K562 (cell line): ENCODE data around the gene DERL3. TPM values are rescaled to one million over a fixed set of nuclear protein-coding genes. Genes with fewer than 3 reads are reported as not detected.
A peak's percentile ranks its signal among the peaks of the same experiment; 100 is the strongest.

Experiments
- ATAC-seq: fragments of 200-7000 bp; cut with Tn5 transposase; 3 replicates; pipeline ENCODE4 v1.9.1; 2020; ENCODE audit warnings: moderate library complexity
- BruUV-seq: library from RNA; stranded (reverse); fragments of 400-500 nt; replicated peaks from 2 replicates; lab custom pipeline; 2021; lab: Mats Ljungman, UMichigan
- CTCF ChIA-PET: fragments of 300-600 bp; formaldehyde crosslinking; extraction: SDS; loops from one replicate; lab custom pipeline; 2021; ENCODE audit warnings: low intra/inter-chr PET ratio; lab: Yijun Ruan, JAX
- POLR2A ChIA-PET: fragments of 300-600, 350-650 bp; sonication (Branson Sonifier 250); formaldehyde crosslinking; extraction: SDS; loops from one replicate; lab custom pipeline; 2021; ENCODE audit warnings: antibody characterized with exemption, inconsistent platforms; lab: Yijun Ruan, JAX
- DNase-seq, 4 experiments: peaks; one replicate each; pipeline versions ENCODE4 v3.0.0 to v3.0.0-alpha.2; 2011 to 2018; ENCODE audit warnings: low spot score in 3 of 4, mixed read lengths in 3 of 4; ENCODE audit errors: extremely low read depth in 1 of 4
- FAIRE-seq: peaks from 2 replicates; lab custom pipeline; 2011; peaks lifted over from hg19 to GRCh38; lab: Jason Lieb, UNC
- H2AFZ ChIP-seq: 2 replicates; pipeline ENCODE4 v1.6.0; 2011; ENCODE audit warnings: low read depth, low read length, control low read depth, inconsistent platforms
- H3K27ac ChIP-seq: fragments of 200-600 bp; 3 replicates; pipeline ENCODE4 v1.8.0; 2011; ENCODE audit warnings: low read depth, mild to moderate bottlenecking, control low read depth, inconsistent platforms, low read length, moderate library complexity, mixed read lengths; ENCODE audit errors: extremely low read depth
- H3K27me3 ChIP-seq, 2 experiments: fragments of 300-600 bp in 1 of 2; 2 replicates in 1 of 2; 3 replicates in 1 of 2; pipeline versions ENCODE4 v1.6.0 to v1.8.0; 2011; ENCODE audit warnings: inconsistent platforms in 2 of 2, low read length in 2 of 2, mild to moderate bottlenecking in 1 of 2, mixed read lengths in 1 of 2, moderate library complexity in 1 of 2; ENCODE audit not compliant: control insufficient read depth in 2 of 2, insufficient read depth in 2 of 2
- H3K36me3 ChIP-seq: fragments of 300-600 bp; 3 replicates; pipeline ENCODE4 v1.8.0; 2011; ENCODE audit warnings: mild to moderate bottlenecking, low read length, inconsistent platforms; ENCODE audit not compliant: control insufficient read depth, insufficient read depth
- H3K4me1 ChIP-seq, 2 experiments: fragments of 200-600 bp in 1 of 2; replicated peaks in 1 of 2; 2 replicates in 1 of 2; 3 replicates in 1 of 2; pipeline versions ENCODE4 v1.5.1 to v1.8.0; 2011; ENCODE audit warnings: inconsistent platforms in 2 of 2, low read length in 2 of 2, mild to moderate bottlenecking in 1 of 2, mixed read lengths in 1 of 2, moderate library complexity in 1 of 2; ENCODE audit not compliant: control insufficient read depth in 2 of 2, insufficient read depth in 2 of 2
- H3K4me2 ChIP-seq: 2 replicates; pipeline ENCODE4 v1.6.1; 2011; ENCODE audit warnings: low read length, control low read depth, inconsistent platforms, mixed read lengths; ENCODE audit not compliant: insufficient read depth
- H3K4me3 ChIP-seq: fragments of 200-600 bp; sonication (generic), shearing (Covaris generic); 2 replicates; pipeline ENCODE4 v1.5.1; 2016; ENCODE audit warnings: control low read depth, inconsistent platforms
- H3K79me2 ChIP-seq: fragments of 200-600 bp; 3 replicates; pipeline ENCODE4 v1.8.0; 2011; ENCODE audit warnings: low read length, inconsistent platforms; ENCODE audit not compliant: control insufficient read depth, insufficient read depth
- H3K9ac ChIP-seq, 2 experiments: 2 replicates each; pipeline versions ENCODE4 v1.6.0 to v1.6.1; 2011; ENCODE audit warnings: low read depth in 2 of 2, low read length in 2 of 2, control low read depth in 1 of 2, inconsistent platforms in 1 of 2, mild to moderate bottlenecking in 1 of 2, mixed read lengths in 1 of 2; ENCODE audit not compliant: insufficient read depth in 1 of 2
- H3K9me1 ChIP-seq: one replicate; pipeline ENCODE4 v1.6.0; 2011; ENCODE audit warnings: inconsistent platforms, mild to moderate bottlenecking, low read length, moderate library complexity; ENCODE audit not compliant: control insufficient read depth, insufficient read depth
- H3K9me3 ChIP-seq: replicated peaks from 2 replicates; pipeline ENCODE4 v1.5.1; 2011; ENCODE audit warnings: low read depth, low read length, inconsistent platforms; ENCODE audit not compliant: control insufficient read depth, insufficient read depth
- H4K20me1 ChIP-seq: replicated peaks from 2 replicates; pipeline ENCODE4 v1.6.1; 2011; ENCODE audit warnings: low read length, inconsistent platforms, mixed read lengths; ENCODE audit not compliant: control insufficient read depth, insufficient read depth
- ADNP ChIP-seq: fragments of 200-800 bp; sonication (Bioruptor generic); IDR thresholded peaks from 2 replicates; pipeline ENCODE4 v1.6.1; 2016; ENCODE audit warnings: missing genetic modification characterization, missing compliant biosample characterization
- DNMT1 ChIP-seq: fragments of 450-650 bp; IDR thresholded peaks from 2 replicates; pipeline ENCODE4 v1.6.1; 2016; ENCODE audit warnings: antibody characterized with exemption, mild to moderate bottlenecking
- GTF2A2 ChIP-seq: IDR thresholded peaks from 2 replicates; pipeline ENCODE4 v1.6.1; 2016; ENCODE audit warnings: mild to moderate bottlenecking, missing genetic modification characterization, missing compliant biosample characterization
- HEY1 ChIP-seq: fragments of 250-450 bp; sonication (Bioruptor Pico); IDR thresholded peaks from 2 replicates; pipeline ENCODE4 v1.5.0; 2020; ENCODE audit warnings: mild to moderate bottlenecking, moderate library complexity, borderline replicate concordance
- JUNB ChIP-seq: fragments of 450-650 bp; formaldehyde crosslinking; conservative IDR thresholded peaks from 2 replicates; pipeline ENCODE4 v1.4.0; 2020; ENCODE audit warnings: mild to moderate bottlenecking
- MCM2 ChIP-seq: fragments of 450-650 bp; IDR thresholded peaks from 2 replicates; pipeline ENCODE4 v1.6.1; 2017; ENCODE audit warnings: low read depth, mild to moderate bottlenecking
- MCM3 ChIP-seq: fragments of 450-650 bp; IDR thresholded peaks from 2 replicates; pipeline ENCODE4 v1.6.1; 2016
- MYC ChIP-seq, 2 experiments: fragments of 250-450 bp in 1 of 2; sonication (Bioruptor Pico) in 1 of 2; IDR thresholded peaks; 2 replicates each; pipeline versions ENCODE4 v1.5.1 to v1.6.1; 2012 to 2021; ENCODE audit warnings: low read depth in 2 of 2, borderline replicate concordance in 1 of 2, improper control_type of control experiment in 1 of 2, low read length in 1 of 2, mild to moderate bottlenecking in 1 of 2, moderate library complexity in 1 of 2
- PBX2 ChIP-seq, 2 experiments: IDR thresholded peaks in 1 of 2; conservative IDR thresholded peaks in 1 of 2; 2 replicates each; pipeline ENCODE4 v1.6.1; 2016; ENCODE audit warnings: low read depth in 2 of 2, mild to moderate bottlenecking in 1 of 2, missing compliant biosample characterization in 1 of 2, missing genetic modification characterization in 1 of 2, moderate library complexity in 1 of 2
- TCF15 ChIP-seq: fragments of 250-450 bp; sonication (Bioruptor Pico); IDR thresholded peaks from 2 replicates; pipeline ENCODE4 v1.8.0; 2022; ENCODE audit warnings: moderate library complexity, mild to moderate bottlenecking, inconsistent platforms
- ZFP30 ChIP-seq: fragments of 250-450 bp; sonication (Bioruptor Pico); IDR thresholded peaks from 2 replicates; pipeline ENCODE4 v1.8.0; 2022; ENCODE audit warnings: moderate library complexity, mild to moderate bottlenecking, inconsistent platforms, borderline replicate concordance
- WGBS: fragments of 100-300 bp; shearing (Covaris generic); methylation state at CpG from one replicate; pipeline ENCODE4 v1.1.6; 2016; ENCODE audit warnings: low coverage, mixed read lengths; ENCODE audit not compliant: insufficient coverage; ENCODE audit errors: missing lambda C conversion rate; 5-methylcytosine and 5-hydroxymethylcytosine counted together
- in situ Hi-C: fragments of 300-500 bp; cut with MboI; formaldehyde crosslinking; loops from 4 replicates; pipeline ENCODE4 v1.15.0; 2018; ENCODE audit warnings: inconsistent platforms, mixed read lengths
- intact Hi-C: fragments of 100-400 bp; cut with micrococcal nuclease; formaldehyde crosslinking; loops from 2 replicates; pipeline ENCODE4 v1.14.2; 2022
- polyA plus RNA-seq, 8 experiments: library from polyadenylated mRNA; depleted of rRNA in 4 of 8; stranded (reverse) in 5 of 8; unstranded in 3 of 8; fragments of >200 nt; fragmentation: Nextera tagmentation in 2 of 8; fragmentation: Illumina TruSeq in 1 of 8; extraction: Ambion mirVana in 2 of 8; extraction: Trizol in 1 of 8; gene quantifications; 2 replicates each; pipeline versions ENCODE4 v1.2.1 to v1.2.3, GENCODE V29; 2011 to 2014; ENCODE audit warnings: inconsistent platforms in 1 of 8, missing spikeins in 1 of 8
- total RNA-seq, 7 experiments: library from RNA; depleted of rRNA in 6 of 7; stranded (reverse); fragments of >200 nt in 6 of 7; fragmentation: Illumina TruSeq in 2 of 7; extraction: Trizol in 2 of 7; gene quantifications; 2 replicates each; pipeline versions ENCODE4 v1.2.1 to v1.2.3, GENCODE V29; 2011 to 2021; ENCODE audit warnings: low replicate concordance in 1 of 7
- TF ChIP-seq, protein P1 (sequence below): fragments of 200-400 bp; formaldehyde crosslinking; IDR thresholded peaks from 2 replicates; pipeline ENCODE4 v1.6.1; 2017; ENCODE audit warnings: mild to moderate bottlenecking, low read depth, low read length, moderate library complexity
- TF ChIP-seq, protein P2 (sequence below): fragments of 250-450 bp; sonication (Bioruptor Pico); IDR thresholded peaks from 2 replicates; pipeline ENCODE4 v1.9.0; 2021; ENCODE audit warnings: mild to moderate bottlenecking, inconsistent platforms

DERL3 gene
- total and polyA plus RNA-seq, 9 of the 15 experiments (the other 6 are each of a cell fraction or from before 2014, with no cell fraction given), result 1.3 to 12.4 (median 4.8) TPM

GRCh38 chr22:23816156-23816976 is 22.4 kb downstream of the DERL3 start:
- CTCF ChIA-PET, result no interaction called here
- BruUV-seq, result no TSS peak
- TF ChIP-seq MYC (IDR thresholded peaks at IDR 0.05; ENCODE audit: low read depth, low read length) (no peak), MYC (CRISPR knock-in tag; IDR thresholded peaks at IDR 0.05; ENCODE audit: borderline replicate concordance, low read depth) (no peak), MCM2 (no peak), TCF15 (CRISPR knock-in tag) (no peak), GTF2A2 (tag) (no peak), JUNB (no peak), PBX2 (CRISPR knock-in tag; IDR thresholded peaks at IDR 0.05; ENCODE audit: low read depth) (no peak), PBX2 (tag; conservative IDR thresholded peaks at IDR 0.05; ENCODE audit: low read depth) (no peak), HEY1 (no peak), MCM3 (no peak), DNMT1 (no peak), ADNP (tag) (no peak), ZFP30 (CRISPR knock-in tag) (no peak)
- TF ChIP-seq, protein P1, sequence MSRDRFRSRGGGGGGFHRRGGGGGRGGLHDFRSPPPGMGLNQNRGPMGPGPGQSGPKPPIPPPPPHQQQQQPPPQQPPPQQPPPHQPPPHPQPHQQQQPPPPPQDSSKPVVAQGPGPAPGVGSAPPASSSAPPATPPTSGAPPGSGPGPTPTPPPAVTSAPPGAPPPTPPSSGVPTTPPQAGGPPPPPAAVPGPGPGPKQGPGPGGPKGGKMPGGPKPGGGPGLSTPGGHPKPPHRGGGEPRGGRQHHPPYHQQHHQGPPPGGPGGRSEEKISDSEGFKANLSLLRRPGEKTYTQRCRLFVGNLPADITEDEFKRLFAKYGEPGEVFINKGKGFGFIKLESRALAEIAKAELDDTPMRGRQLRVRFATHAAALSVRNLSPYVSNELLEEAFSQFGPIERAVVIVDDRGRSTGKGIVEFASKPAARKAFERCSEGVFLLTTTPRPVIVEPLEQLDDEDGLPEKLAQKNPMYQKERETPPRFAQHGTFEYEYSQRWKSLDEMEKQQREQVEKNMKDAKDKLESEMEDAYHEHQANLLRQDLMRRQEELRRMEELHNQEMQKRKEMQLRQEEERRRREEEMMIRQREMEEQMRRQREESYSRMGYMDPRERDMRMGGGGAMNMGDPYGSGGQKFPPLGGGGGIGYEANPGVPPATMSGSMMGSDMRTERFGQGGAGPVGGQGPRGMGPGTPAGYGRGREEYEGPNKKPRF, result no peak
- TF ChIP-seq, protein P2, sequence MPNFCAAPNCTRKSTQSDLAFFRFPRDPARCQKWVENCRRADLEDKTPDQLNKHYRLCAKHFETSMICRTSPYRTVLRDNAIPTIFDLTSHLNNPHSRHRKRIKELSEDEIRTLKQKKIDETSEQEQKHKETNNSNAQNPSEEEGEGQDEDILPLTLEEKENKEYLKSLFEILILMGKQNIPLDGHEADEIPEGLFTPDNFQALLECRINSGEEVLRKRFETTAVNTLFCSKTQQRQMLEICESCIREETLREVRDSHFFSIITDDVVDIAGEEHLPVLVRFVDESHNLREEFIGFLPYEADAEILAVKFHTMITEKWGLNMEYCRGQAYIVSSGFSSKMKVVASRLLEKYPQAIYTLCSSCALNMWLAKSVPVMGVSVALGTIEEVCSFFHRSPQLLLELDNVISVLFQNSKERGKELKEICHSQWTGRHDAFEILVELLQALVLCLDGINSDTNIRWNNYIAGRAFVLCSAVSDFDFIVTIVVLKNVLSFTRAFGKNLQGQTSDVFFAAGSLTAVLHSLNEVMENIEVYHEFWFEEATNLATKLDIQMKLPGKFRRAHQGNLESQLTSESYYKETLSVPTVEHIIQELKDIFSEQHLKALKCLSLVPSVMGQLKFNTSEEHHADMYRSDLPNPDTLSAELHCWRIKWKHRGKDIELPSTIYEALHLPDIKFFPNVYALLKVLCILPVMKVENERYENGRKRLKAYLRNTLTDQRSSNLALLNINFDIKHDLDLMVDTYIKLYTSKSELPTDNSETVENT (CRISPR knock-in tag), result no peak

More at GRCh38 chr22:23816156-23816976, 22.4 kb downstream of the DERL3 start:
- Histone ChIP-seq H3K9ac (peak overlapping the region in 1 of 2 experiments; percentile 45; a peak in 2 of 4 replicates), H4K20me1 (no peaks in the 10 kb centered on the region), H3K4me1 (no peaks in the 10 kb centered on the region; a peak in 1 of 5 replicates), H3K9me1 (no peaks in the 10 kb centered on the region), H2AFZ (no peak overlapping the region), H3K79me2 (no peaks in the 10 kb centered on the region), H3K27ac (no peak overlapping the region), H3K4me2 (no peak overlapping the region), H3K9me3 (no peaks in the 10 kb centered on the region), H3K27me3 (no peaks in the 10 kb centered on the region), H3K4me3 (no peak overlapping the region), H3K36me3 (peaks cover 40% of the 10 kb centered on the region; the same call in 2 of the 3 replicates)
- no peak for FAIRE-seq
- POLR2A ChIA-PET, result no interaction called here
- ATAC-seq, result no peak
- intact Hi-C loops, result no loop called here
- no peak for DNase-seq
- 82% methylated on average over 8 of the region's 18 CpGs for WGBS
- in situ Hi-C loops, result no loop called here
